ENCODE results near the gene B3GNT5.

GRCh38 chr3:183318877-183319276 lies 65.8 kb downstream of the B3GNT5 start:
- TF ChIP-seq CTCF (IDR thresholded peaks at IDR 0.05) (no peak), POLR2A (IDR thresholded peaks at IDR 0.05) (no peak)

Measured in body of pancreas (tissue), 4 donors.